NCI-H146 treated with DMSO at 0.1 percent for 48 hours (cell line): ENCODE measurements around the gene INTS14.
"Not testable (repeated sequence)": the region's sequence is repeated elsewhere in the genome, so short reads cannot be mapped to it uniquely, and the experiment has no call there.

ENCODE experiments used
- DNase-seq: peaks from one replicate; lab custom pipeline; 2025; ENCODE audit not compliant: unreplicated experiment; lab: John Stamatoyannopoulos, UW

The INTS14 gene

DNA sequence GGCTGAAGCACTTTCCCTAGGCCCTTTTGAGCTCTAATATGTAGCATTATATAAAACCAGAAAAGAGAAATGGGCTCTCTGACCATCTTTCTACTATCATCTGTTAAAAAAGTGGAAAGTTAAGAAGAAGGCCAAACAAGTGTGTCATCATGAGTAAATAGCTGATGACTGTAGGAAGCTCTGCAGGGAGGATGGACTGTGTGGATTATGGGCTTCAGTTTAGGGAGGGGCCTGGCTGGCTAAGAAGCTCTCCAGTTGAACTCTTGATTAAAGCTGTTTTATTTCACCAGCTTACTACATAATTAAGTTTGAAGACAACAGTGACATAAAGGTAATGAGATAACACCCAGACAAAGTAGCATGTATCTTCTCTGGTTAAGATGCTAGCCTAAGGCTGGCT lies 30.6 kb downstream of the INTS14 start:
- DNase-seq, result no peak

DNA sequence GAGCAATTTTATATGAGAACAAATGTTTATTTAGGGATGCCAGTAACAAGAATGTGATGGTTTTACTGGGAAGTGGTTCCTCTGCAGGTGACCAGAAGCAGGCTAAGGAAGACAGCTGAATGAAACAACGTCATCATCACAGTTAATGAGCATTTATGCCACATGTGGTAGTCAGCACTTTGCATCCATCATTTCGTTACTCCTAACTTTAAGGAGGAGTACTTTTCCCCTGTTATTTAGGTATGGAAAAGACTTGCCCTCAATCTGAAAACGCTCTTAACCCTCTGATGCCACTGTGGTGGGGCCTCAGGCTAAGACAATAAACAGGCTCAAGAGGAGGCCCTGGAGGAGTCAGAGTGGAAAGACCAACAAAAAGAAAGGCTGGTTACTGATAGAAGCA lies 31.2 kb downstream of the INTS14 start:
- DNase-seq, result no peak

DNA sequence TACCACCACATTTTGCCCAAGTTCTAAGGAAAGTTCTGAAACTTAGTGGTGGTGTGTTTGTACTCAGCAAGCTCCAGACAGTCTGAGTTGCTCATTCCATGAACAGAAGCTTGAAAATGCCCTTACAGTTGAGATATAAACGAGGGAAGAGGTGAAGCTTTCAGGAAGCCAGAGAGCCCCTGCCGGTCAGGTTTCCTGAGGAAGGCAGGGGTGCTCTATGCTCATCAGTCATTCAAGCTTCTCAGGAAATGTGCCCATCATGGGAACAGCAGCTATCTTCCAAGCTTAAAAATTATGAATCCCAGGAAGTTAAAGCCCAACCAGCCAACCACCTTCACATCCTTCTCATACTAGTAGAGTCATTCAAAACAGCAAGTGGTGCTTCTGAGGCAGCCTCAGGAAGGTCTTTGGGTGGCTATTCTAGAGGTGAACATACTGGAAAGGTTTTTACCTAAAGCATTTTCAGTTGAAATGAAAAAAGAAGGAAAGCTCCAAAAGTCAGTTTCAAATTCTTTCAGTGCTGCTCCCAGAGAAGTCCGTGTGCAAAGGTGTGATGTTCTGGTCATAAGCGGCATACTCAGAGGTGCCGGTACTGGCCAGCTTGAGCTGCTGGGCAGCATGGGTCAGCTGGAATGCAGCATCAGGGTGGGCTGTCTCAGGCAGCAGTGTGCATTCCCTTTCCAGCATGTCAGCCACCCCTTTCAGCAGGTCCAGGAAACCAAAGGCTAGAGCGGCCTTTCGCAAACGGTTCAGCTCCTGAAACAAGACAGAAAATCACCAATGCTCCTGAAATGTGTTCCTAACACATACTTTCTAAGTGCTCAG lies 31.8 kb downstream of the INTS14 start:
- no peak for DNase-seq

- DNase-seq, result no peak
Observed at GRCh38 chr15:65577129-65577996, 33.6 kb downstream of the INTS14 start.

GRCh38 chr15:65576664-65577063 lies 34.3 kb downstream of the INTS14 start:
- DNase-seq, result no peak

DNA sequence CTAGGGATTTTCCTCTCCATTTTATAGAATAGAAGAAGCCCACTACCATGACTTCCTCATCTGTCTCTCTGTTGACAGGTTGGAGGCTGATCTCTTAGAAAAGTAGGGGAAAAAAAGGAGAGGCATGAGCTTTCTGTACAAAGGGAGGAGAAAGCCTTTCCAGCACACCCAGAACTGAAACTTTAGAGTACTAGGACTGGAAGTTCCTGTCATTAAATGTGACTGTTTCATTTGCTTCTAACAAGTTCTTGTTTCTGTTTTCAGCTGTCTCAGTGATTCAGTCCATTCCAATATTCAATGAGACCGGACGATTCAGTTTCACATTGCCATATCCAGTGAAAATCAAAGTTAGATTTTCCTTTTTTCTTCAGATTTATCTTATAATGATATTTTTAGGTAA lies 39.0 kb downstream of the INTS14 start:
- DNase-seq, result no peak

DNA sequence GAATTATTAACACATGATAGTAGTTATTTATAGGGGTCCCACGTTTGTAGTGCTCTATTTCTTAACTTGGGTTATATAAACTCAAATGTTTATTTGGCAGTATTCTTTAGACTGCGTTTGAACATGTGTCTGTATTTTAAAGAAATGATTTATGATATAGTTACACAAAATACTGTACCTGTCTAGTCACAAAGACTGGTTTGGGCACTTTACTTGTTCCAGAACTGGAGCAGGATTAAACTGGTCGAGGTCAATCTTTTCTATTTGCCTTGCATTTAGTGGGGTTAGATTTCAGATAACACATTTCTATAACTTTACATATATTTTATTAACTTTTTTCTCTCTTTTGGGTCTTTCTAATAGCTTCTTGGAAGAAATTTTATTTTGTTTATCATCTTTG lies 41.2 kb downstream of the INTS14 start:
- no peak for DNase-seq

DNA sequence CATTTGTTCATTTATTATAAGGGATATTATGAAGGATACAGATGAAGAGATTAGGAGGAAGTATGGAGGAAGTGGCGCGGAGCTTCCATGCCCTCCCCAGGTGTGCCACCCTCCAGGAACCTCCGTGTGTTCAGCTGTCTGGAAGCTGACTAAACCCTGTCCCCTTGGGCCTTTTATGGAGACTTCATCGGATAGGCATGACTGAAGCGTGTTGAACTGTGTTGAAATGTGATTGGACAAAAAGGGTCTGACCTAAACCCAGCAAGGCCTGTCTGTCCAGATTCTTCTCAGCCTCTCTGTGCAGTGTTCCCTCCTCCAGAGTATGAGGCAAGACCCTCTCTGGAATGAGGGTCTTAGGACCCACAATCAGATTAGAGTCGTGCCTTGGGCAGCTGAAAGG lies 49.0 kb downstream of the INTS14 start:
- no peak for DNase-seq

DNA sequence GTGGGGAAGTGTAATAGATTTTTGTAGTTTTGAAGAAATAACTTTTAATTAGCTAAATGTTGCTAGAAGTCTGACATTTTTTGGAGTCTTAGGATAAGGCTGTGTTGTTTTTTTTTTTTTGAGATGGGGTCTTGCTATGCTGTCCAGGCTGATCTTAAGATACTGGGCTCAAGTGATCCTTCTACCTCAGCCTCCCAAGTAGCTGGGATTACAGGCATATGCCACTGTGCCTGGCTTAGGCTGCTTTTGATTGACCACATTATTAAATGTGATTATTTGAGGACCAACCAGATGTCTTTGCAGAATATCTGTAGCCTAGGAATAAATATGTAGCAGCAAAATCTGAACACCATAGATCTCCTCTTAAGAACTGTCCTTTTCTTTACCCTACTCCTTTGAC lies 51.0 kb downstream of the INTS14 start:
- DNase-seq, result no peak

GRCh38 chr15:65558997-65559760 lies 51.8 kb downstream of the INTS14 start:
- no peak for DNase-seq

DNA sequence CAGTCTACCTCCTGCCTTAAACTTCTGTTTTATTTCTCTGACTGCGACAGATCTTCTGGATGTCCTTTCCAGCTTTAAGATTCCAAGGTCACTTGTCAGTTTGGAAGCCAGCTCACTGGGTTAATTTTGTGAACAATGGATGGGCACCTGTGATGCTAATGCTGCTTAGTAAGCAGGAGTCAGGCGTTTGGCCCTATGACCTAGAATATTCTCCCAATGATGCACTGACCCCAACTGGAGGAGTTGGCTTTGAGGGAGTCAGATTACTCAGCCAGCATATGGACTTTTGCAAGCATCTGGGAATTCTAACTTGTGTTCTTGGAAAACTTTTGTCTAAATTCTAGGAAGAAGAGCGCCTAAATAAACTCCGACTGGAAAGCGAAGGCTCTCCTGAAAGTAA lies 52.6 kb downstream of the INTS14 start:
- no peak for DNase-seq

DNA sequence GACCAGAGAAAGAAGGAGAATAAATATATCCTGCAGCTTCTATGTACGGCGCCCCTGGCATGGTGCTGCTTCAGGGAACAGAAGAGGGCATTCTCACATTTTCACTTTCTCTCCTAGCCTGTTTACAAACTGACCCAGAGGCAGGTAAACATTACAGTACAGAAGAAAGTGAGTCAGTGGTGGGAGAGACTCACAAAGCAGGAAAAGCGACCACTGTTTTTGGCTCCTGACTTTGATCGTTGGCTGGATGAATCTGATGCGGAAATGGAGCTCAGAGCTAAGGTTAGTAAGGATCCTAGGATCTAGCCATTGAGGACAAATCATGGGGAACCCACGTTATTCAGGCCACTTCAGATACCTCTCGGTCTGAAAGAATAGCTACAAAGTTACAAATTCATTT lies 54.3 kb downstream of the INTS14 start:
- DNase-seq, result no peak

GRCh38 chr15:65553691-65554090 lies 57.2 kb downstream of the INTS14 start:
- DNase-seq, result no peak

DNA sequence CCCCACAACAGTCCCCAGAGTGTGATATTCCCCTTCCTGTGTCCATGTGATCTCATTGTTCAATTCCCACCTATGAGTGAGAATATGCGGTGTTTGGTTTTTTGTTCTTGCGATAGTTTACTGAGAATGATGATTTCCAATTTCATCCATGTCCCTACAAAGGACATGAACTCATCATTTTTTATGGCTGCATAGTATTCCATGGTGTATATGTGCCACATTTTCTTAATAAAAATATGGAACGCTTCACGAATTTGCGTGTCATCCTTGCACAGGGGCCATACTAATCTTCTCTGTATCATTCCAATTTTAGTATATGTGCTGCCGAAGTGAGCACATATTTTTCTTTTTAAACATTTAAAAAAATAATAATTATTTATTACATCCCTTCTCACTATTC lies 58.1 kb downstream of the INTS14 start:
- not testable (repeated sequence) for DNase-seq

GRCh38 chr15:65551183-65551582 lies 59.7 kb downstream of the INTS14 start:
- no peak for DNase-seq

DNA sequence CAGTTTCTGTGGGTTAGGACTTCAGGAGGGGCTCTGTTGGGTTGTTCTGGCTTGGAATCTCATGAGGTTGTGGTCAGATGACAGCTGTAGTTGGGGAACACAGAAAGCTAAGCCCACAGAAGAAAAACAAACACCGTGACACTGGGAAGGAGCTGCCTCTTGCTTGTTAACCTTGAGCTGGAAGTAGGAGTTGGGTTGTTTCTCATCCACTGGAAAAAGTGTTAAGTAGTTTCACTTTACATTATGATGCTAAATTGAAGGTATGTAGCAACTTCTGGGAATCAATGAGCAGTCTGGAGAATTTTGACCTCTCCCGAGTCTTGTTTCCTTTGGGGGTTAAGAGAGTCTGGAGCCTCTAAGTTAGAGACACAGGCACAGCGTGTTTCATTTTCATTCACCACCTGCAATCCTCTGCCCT lies 60.2 kb downstream of the INTS14 start:
- DNase-seq, result no peak

DNA sequence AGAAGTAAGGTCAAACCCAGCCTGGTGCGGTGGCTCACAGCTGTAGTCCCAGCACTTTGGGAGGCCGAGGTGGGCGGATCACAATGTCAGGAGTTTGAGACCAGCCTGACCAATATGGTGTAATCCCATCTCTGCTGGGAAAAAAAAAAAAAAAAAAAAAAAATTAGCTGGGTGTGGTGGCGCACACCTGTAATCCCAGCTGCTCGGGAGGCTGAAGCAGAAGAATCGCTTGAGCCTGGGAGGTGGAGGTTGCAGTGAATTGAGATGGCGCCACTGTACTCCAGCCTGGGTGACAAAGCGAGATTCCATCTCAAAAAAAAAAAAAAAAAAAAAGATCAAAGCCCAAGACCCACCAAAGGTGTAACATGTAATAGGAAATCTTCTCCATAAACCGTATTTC lies 61.6 kb downstream of the INTS14 start:
- not testable (repeated sequence) for DNase-seq

GRCh38 chr15:65547841-65548240 lies 63.1 kb downstream of the INTS14 start:
- no peak for DNase-seq

GRCh38 chr15:65541231-65541820 lies 69.6 kb downstream of the INTS14 start:
- DNase-seq, result no peak

- no peak for DNase-seq
Observed at GRCh38 chr15:65540314-65540713, 70.6 kb downstream of the INTS14 start.

DNA sequence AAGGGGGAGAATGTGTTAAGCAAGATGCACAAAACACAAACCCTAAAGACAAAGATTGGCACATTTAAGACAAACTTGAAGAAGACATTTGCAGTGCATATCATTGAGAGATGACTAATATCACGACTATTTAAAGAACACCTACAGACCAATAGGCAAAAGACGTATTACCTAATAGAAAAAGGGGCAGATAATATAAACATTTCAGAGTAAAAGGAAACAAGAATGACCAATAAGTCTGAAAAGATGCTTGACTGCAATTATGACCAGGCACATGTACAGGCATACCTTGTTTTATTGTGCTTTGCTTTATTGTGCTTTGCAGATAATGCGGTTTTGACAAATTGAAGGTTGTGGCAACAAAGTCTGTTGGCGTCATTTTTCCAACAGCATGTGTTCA lies 75.7 kb downstream of the INTS14 start:
- DNase-seq, result no peak
